Small intestine (tissue), 4 donors: ENCODE data around the gene CKS2. TPM values are rescaled to one million over a fixed set of nuclear protein-coding genes. Genes with fewer than 3 reads are reported as not detected.

Source experiments
- polyA plus RNA-seq, 4 donors: library from polyadenylated mRNA; stranded (reverse) in 3 of 4; unstranded in 1 of 4; fragments of 200-250 nt in 3 of 4; fragments of 120-200 nt in 1 of 4; gene quantifications; one replicate each; pipeline versions ENCODE4 v1.2.1 to v1.2.3, GENCODE V29; 2013
- donor health status: healthy with polysubstance abuse.
- donor health status: Bipolar disorder and iron deficiency.
- donor health status: healthy.

The CKS2 gene
- polyA plus RNA-seq, 4 donors, result 26.2 to 217 (median 77.1) TPM

Other genes starting within 250 kb of the CKS2 start
- 1 to 10 TPM in 1 of 4 donors, under 1 TPM in 2, not detected in 1; 0.27 to 1.5 (median 0.57) TPM for gene SHC3, start 132.4 kb upstream of the CKS2 start, polyA plus RNA-seq
- 10 to 100 TPM; 17.6 to 69.2 (median 25.3) TPM for gene SECISBP2, start 7.3 kb downstream of the CKS2 start, polyA plus RNA-seq
- gene SEMA4D, start 186.9 kb downstream of the CKS2 start, polyA plus RNA-seq, result 10 to 100 TPM in 1 of 4 donors, 1 to 10 TPM in 2, under 1 TPM in 1; 0.67 to 29.7 (median 6.7) TPM